ENCODE data around the gene PHF21B. TPM values are rescaled to one million over a fixed set of nuclear protein-coding genes. Genes with fewer than 3 reads are reported as not detected.
"Not testable (repeated sequence)": the region's sequence is repeated elsewhere in the genome, so short reads cannot be mapped to it uniquely, and the experiment has no call there.

The PHF21B gene
- total and polyA plus RNA-seq, 8 donors = 0.24 to 1.4 (median 1.1) TPM; not detected in 1

DNA sequence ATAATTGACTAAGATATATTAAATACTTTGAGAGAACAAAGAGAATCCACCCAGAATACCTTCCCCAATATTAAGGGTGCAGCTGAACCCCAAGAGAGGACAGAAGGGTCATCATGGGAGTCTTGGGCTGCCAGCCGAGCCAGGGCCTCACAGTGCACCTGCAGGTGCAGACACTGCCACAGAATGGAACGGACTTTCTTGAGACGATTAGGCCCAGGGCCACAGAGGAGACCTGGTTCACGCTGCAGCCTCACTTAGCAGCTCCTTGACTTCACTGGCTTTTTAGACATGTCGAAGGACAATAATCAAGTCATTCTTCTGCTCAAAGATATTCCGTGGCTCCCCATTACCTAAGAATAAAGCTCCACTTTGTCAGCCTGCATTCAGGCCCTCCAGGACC lies 100.6 kb downstream of the PHF21B start:
- H3K9me3 ChIP-seq = peaks cover 0 to 10% of the 10 kb centered on the region in 2 donors
- DNase-seq = no peak
- H3K4me1 ChIP-seq = no peaks in the 10 kb centered on the region
- TF ChIP-seq, protein P1, sequence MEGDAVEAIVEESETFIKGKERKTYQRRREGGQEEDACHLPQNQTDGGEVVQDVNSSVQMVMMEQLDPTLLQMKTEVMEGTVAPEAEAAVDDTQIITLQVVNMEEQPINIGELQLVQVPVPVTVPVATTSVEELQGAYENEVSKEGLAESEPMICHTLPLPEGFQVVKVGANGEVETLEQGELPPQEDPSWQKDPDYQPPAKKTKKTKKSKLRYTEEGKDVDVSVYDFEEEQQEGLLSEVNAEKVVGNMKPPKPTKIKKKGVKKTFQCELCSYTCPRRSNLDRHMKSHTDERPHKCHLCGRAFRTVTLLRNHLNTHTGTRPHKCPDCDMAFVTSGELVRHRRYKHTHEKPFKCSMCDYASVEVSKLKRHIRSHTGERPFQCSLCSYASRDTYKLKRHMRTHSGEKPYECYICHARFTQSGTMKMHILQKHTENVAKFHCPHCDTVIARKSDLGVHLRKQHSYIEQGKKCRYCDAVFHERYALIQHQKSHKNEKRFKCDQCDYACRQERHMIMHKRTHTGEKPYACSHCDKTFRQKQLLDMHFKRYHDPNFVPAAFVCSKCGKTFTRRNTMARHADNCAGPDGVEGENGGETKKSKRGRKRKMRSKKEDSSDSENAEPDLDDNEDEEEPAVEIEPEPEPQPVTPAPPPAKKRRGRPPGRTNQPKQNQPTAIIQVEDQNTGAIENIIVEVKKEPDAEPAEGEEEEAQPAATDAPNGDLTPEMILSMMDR (IDR thresholded peaks at IDR 0.05) = no peak
- no peaks in the 10 kb centered on the region for H3K36me3 ChIP-seq
- H3K27me3 ChIP-seq = peaks cover 0 to 37% of the 10 kb centered on the region in 2 donors
- intact Hi-C loops (cut with DNase I) = no loop called here
- H3K4me3 ChIP-seq = no peak overlapping the region
- H3K27ac ChIP-seq = no peak overlapping the region
- no peak for ATAC-seq

DNA sequence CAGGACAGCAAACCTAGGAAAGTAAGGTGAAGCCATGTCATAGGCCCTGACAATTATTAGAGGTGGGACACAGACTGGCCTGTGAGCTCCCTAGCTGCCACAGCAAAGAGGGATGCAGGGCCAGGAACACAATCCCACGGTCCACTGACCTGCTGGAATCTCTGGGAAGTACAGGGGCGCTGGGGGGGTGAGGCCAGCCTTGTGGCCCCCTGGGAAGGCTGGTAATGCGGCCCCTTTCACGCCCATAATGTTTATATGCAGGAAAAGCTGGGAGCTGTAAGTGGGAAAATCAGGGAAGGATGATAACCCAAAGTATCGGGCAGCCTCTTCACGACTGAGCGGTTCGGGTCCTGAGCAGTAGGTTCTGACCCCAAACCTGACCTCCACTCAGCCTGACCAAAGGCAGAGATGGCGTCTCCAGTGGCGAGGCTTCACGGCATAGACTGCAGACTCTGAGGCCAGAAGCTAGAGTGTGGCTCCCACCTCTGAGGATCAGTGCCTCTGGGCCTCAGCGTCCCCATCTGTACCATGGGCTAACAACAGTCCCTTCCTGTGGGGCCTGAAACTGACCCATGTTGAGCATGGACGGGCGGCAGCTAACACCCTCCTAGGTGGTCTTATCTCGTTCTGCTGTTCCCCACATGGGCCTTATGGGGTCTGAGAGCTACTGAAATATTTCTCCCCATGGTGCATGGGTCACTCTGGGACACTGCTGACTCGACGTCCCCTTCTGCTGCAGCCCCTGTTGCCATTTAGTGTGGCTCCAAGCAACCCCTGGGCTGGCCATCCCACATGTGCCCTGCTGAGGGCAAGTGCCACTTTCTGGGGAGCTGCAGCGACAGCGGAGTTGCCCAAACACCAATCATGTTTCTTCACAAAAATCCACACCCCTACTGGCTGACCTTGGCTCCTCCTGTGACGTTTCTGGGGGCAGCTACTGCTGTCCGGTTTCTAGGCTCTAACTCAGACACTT lies 101.8 kb downstream of the PHF21B start:
- ATAC-seq (no peak), DNase-seq (no peak)
- Histone ChIP-seq H3K36me3 (no peaks in the 10 kb centered on the region), H3K9me3 (peaks cover 0 to 10% of the 10 kb centered on the region in 2 donors), H3K4me1 (no peaks in the 10 kb centered on the region), H3K27me3 (peaks cover 0 to 32% of the 10 kb centered on the region in 2 donors), H3K27ac (no peak overlapping the region), H3K4me3 (no peak overlapping the region)
- TF ChIP-seq, protein P1 (IDR thresholded peaks at IDR 0.05) = no peak
- intact Hi-C loops (cut with DNase I) = no loop called here

DNA sequence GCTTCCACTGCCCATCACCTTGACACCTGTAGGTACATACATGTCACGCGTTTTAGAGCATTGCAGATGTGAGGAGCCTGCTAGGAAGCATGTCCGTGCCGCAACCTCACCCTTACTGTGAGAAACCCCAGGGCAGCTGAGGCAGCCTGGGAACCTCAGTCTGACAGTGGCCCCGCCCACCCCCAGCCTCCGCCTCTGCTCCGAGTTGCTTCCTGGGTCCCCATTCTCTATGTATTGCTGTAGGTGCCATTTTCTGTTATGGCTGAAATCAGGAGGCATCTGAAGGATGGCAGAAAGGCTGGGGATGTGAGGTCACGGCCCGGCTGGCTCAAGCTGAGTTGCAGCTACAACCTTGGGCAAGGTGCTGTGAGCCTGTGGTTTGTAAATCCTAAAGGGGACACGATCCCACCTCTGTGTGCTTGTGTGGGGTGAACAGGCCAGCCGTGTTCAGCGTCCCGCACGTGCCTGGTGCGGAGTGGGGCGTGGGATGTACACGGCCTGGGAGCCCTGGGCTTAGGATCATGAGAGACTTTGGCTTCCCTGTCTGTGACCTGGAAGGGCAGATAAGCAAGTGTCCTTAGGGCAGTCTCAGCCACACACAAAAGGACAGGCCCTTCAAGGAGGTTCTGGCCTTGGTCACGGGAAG lies 102.7 kb downstream of the PHF21B start:
- no peaks in the 10 kb centered on the region for H3K36me3 ChIP-seq
- ATAC-seq (no peak), DNase-seq (no peak)
- H3K27me3 ChIP-seq = peaks cover 0 to 36% of the 10 kb centered on the region in 2 donors
- no peak overlapping the region for H3K4me3 ChIP-seq
- TF ChIP-seq, protein P1 (IDR thresholded peaks at IDR 0.05) = no peak
- intact Hi-C loops (cut with DNase I) = no loop called here
- H3K27ac ChIP-seq = no peak overlapping the region
- no peaks in the 10 kb centered on the region for H3K4me1 ChIP-seq
- peaks cover 0 to 17% of the 10 kb centered on the region in 2 donors for H3K9me3 ChIP-seq

DNA sequence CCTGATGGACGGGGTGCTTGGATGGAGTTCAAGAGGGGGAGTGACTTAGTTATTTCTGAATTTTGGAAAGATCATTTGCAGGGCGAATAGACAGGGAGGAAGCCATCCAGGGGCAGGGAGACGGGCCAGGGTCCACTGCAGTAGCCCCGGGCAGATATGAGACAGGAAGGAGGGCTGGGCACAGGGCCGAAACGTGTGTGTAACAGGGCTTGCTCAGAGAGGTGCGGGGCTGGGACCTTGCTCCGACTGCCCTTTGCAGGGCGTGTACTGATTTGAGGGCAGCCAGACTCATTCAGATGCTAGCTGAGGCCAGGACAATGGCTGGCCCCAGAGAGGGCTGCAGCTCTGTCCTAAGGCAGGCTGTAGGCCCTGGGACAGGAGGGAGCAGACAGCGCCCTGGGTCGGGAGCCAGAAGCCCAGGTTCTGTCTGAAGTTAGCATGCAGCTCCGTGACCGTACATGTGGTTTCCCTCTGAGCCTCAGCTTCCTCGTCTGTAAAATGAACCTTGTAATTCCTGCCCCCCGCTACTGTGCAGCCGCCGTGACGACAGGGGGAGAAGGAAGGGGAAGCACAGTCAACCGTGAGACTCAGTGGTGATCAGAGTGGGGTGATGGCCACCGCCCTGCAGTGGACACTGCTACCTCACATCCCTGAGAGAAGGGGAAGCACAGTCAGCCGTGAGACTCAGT lies 103.4 kb downstream of the PHF21B start:
- Histone ChIP-seq H3K27ac (no peak overlapping the region), H3K27me3 (peaks cover 0 to 37% of the 10 kb centered on the region in 2 donors), H3K36me3 (no peaks in the 10 kb centered on the region), H3K4me3 (no peak overlapping the region), H3K4me1 (no peaks in the 10 kb centered on the region), H3K9me3 (peaks cover 0 to 19% of the 10 kb centered on the region in 2 donors)
- DNase-seq (no peak), ATAC-seq (no peak)
- TF ChIP-seq, protein P1 (IDR thresholded peaks at IDR 0.05) = no peak
- intact Hi-C loops (cut with DNase I) = no loop called here

DNA sequence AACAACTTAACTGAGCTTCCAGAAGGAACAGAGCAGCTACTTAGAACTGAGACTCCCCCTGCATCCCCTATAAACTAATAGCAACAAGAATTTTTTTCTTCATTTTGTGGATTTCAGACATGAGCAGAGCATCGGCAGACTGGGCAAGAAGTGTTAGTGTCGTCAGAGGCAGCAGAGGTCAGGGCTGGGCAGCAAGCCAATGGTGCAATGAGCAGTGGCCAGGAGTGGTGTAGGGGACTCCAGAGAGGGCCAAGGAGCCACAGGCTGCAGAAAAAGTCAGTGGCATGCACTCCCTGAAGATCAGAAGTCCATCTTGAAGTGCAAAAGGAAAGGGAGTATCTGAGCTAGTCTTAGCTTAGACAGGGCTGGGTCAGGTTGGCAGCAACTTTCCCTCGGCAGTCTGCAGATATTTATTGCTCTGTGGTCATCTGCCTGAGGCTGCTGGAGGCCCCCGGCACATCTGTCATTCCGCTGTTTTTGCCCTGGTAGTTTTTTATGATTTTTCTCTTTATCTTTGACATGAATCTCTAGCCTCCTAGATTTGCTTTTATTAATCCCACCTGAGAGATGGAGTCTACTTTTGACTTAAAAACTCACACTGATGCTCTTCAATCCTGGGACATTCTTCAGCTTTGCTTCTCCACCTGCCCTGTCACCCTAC lies 105.2 kb downstream of the PHF21B start:
- H3K4me3 ChIP-seq; H3K4me1 ChIP-seq; ATAC-seq; DNase-seq; H3K36me3 ChIP-seq; intact Hi-C loops (cut with DNase I); H3K27ac ChIP-seq: not testable (repeated sequence)
- Histone ChIP-seq H3K9me3 (peaks cover 0 to 29% of the 10 kb centered on the region in 2 donors), H3K27me3 (peaks cover 0 to 37% of the 10 kb centered on the region in 2 donors)

DNA sequence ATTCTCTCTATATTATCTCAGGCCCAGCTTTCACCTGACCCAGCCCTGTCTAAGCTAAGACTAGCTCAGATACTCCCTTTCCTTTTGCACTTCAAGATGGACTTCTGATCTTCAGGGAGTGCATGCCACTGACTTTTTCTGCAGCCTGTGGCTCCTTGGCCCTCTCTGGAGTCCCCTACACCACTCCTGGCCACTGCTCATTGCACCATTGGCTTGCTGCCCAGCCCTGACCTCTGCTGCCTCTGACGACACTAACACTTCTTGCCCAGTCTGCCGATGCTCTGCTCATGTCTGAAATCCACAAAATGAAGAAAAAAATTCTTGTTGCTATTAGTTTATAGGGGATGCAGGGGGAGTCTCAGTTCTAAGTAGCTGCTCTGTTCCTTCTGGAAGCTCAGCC lies 106.6 kb downstream of the PHF21B start:
- H3K4me3 ChIP-seq; intact Hi-C loops (cut with DNase I); H3K36me3 ChIP-seq; ATAC-seq; H3K4me1 ChIP-seq; DNase-seq; H3K27ac ChIP-seq: not testable (repeated sequence)
- peaks cover 0 to 35% of the 10 kb centered on the region in 2 donors for H3K27me3 ChIP-seq
- H3K9me3 ChIP-seq = peaks cover 0 to 29% of the 10 kb centered on the region in 2 donors
